ENCODE results near the gene FRK.

The FRK gene

DNA sequence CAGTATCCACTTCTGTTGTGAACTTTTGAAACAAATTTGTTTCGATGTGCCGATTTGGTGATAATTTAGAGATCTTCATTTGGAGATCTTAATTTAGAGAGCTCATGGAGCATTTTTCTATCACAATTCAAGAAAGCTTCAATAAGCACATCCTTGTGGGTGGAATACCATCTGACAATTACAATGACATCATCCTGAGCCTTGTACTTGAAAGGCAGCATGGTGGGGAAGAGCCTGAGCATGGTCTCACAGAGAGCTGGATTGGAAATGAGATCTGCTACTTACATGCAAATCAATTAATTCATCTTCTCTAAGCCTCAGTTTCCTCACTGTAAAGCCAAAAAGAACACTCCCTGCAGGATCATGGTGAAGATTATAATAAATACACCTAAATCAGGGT, 75.9 kb downstream of the FRK start:
- TF ChIP-seq, protein P1, sequence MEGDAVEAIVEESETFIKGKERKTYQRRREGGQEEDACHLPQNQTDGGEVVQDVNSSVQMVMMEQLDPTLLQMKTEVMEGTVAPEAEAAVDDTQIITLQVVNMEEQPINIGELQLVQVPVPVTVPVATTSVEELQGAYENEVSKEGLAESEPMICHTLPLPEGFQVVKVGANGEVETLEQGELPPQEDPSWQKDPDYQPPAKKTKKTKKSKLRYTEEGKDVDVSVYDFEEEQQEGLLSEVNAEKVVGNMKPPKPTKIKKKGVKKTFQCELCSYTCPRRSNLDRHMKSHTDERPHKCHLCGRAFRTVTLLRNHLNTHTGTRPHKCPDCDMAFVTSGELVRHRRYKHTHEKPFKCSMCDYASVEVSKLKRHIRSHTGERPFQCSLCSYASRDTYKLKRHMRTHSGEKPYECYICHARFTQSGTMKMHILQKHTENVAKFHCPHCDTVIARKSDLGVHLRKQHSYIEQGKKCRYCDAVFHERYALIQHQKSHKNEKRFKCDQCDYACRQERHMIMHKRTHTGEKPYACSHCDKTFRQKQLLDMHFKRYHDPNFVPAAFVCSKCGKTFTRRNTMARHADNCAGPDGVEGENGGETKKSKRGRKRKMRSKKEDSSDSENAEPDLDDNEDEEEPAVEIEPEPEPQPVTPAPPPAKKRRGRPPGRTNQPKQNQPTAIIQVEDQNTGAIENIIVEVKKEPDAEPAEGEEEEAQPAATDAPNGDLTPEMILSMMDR (IDR thresholded peaks at IDR 0.05; ENCODE audit: extremely low read depth, insufficient read depth, missing control alignments), result no peak
- DNase-seq (ENCODE audit: low spot score), result no peak

GRCh38 chr6:115983998-115984397, 76.7 kb downstream of the FRK start:
- in situ Hi-C loops (cut with MboI; ENCODE audit: low pct_unique_long_range_greater_than_20kb, low sequenced_read_pairs, unreplicated experiment), result no loop called here
- TF ChIP-seq, protein P1 (IDR thresholded peaks at IDR 0.05; ENCODE audit: extremely low read depth, insufficient read depth, missing control alignments), result no peak
- no peak for DNase-seq (ENCODE audit: low spot score)

More for the DNA sequence above, 75.9 kb downstream of the FRK start:
- in situ Hi-C loops (cut with MboI; ENCODE audit: low pct_unique_long_range_greater_than_20kb, low sequenced_read_pairs, unreplicated experiment), result no loop called here

- in situ Hi-C loops (cut with MboI; ENCODE audit: low pct_unique_long_range_greater_than_20kb, low sequenced_read_pairs, unreplicated experiment), result no loop called here
- no peak for DNase-seq (ENCODE audit: low spot score)
Observed at GRCh38 chr6:115982453-115982852, 78.2 kb downstream of the FRK start.

DNA sequence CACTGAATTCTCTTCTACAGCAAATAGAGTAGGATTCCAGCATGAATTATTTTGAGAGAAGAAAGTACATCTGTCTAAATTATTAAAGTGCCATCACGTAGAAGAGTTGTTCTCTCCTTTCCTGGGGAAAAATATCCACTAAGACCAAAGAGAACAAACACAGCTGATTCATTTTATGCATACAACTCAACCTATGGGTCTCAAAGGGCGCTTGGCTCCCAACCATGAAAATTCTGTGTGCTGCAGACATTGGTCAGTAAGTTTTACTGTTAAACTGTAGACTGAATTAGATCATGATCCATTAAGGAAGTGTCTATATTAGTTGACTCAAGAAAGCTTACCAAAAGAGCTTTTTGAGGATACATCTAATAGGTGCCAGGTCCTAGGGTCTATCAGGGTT, 83.5 kb downstream of the FRK start:
- DNase-seq (ENCODE audit: low spot score), result no peak
- in situ Hi-C loops (cut with MboI; ENCODE audit: low pct_unique_long_range_greater_than_20kb, low sequenced_read_pairs, unreplicated experiment), result no loop called here
- TF ChIP-seq, protein P1 (IDR thresholded peaks at IDR 0.05; ENCODE audit: extremely low read depth, insufficient read depth, missing control alignments), result no peak

More at GRCh38 chr6:115982453-115982852, 78.2 kb downstream of the FRK start:
- TF ChIP-seq, protein P1 (IDR thresholded peaks at IDR 0.05; ENCODE audit: extremely low read depth, insufficient read depth, missing control alignments), result no peak

GRCh38 chr6:115976321-115976870, 84.3 kb downstream of the FRK start:
- in situ Hi-C loops (cut with MboI; ENCODE audit: low pct_unique_long_range_greater_than_20kb, low sequenced_read_pairs, unreplicated experiment), result no loop called here
- DNase-seq (ENCODE audit: low spot score), result no peak
- TF ChIP-seq, protein P1 (IDR thresholded peaks at IDR 0.05; ENCODE audit: extremely low read depth, insufficient read depth, missing control alignments), result no peak

GRCh38 chr6:115972679-115973078, 88.0 kb downstream of the FRK start:
- no peak for DNase-seq (ENCODE audit: low spot score)
- in situ Hi-C loops (cut with MboI; ENCODE audit: low pct_unique_long_range_greater_than_20kb, low sequenced_read_pairs, unreplicated experiment), result no loop called here
- TF ChIP-seq, protein P1 (IDR thresholded peaks at IDR 0.05; ENCODE audit: extremely low read depth, insufficient read depth, missing control alignments), result peak; percentile 3

Measured in GM13977 (cell line).